HG02763 (cell line): ENCODE data around the gene RNF135.
"Not testable (repeated sequence)": the region's sequence is repeated elsewhere in the genome, so short reads cannot be mapped to it uniquely, and the experiment has no call there.

Experiments used
- ATAC-seq: cut with Tn5 transposase; IDR thresholded peaks from one replicate; pipeline ENCODE4 v1.9.1; 2021; ENCODE audit warnings: mild to moderate bottlenecking, moderate library complexity; ENCODE audit not compliant: unreplicated experiment

RNF135 gene

GRCh38 chr17:30970831-30971567, at the start of gene RNF135:
Gene RNF135 (plus strand): TSS chr17:30971039. CDS start chr17:30971074, 35 bp downstream.
- ATAC-seq: peak; percentile 60

DNA sequence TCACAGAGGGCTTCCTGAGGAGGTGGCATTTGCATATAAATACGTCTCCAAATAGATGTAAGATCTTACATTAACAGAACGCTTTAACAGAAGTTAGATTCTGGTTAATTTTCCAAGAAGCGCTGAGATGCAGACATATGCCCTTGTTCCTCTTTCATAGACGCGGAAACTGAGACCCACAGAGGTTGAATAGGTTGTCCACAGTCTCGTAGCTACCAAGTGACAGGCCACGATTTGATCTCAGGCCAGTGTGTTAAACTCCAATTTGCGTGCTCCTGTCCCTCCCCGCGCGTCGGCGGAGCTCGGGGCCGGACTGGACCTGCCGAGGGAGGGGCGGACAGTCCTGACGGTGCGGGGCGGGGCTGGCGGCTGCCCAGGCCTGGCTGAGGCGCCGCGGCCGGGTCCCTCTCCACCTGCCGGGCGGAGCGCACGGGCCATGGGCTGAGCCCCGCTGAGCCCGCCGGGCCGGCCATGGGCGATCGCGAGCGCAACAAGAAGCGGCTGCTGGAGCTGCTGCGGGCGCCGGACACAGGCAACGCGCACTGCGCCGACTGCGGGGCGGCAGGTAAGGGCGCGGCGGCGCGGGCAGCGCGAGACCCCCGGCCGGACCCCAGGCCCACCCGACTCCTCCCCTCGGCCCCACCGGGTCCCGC, 49.2 kb upstream of the RNF135 start, which contains the start of gene ADAP2:
Gene ADAP2, plus strand, starts transcription at position 402 of the 653 bp plus-strand sequence. Its CDS starts 70 bp downstream, at position 472.
- no peak for ATAC-seq

DNA sequence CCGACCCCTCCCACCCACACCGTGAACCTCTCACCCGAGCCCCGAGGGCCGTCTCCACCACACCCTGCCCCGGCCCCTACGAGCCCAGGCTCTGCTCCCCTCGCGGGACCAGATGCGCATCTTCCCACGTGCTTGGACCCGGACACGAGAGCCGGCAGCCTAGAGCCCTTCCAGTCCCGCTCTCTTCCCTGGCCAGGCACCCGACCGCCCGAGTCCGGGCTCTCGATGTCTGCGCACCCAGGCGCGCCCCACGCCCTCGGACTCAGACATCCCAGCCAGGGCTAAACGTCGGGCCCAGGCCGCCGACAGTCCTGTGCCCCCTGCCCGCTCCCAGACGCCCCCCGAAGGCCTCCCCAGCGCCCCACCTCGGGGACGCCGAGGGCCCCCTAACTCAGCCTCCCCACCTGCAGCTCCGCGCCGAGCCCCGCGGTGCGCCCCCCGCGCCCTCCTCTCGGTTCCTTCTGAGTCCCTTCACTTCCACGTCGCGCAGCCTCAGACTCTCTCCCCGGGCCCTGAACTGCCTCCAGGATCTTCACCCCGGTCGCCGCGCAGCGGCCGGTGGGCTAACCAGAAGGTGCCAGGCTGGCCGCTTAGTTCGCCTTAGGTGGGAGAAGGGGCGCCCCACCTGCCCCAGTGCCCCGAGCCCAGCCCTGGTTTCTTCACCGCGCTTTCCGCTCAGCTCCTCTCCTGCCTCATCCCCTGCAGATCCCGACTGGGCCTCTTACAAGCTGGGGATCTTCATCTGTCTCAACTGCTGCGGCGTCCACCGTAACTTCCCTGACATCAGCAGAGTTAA, 48.4 kb upstream of the RNF135 start:
- no peak for ATAC-seq

DNA sequence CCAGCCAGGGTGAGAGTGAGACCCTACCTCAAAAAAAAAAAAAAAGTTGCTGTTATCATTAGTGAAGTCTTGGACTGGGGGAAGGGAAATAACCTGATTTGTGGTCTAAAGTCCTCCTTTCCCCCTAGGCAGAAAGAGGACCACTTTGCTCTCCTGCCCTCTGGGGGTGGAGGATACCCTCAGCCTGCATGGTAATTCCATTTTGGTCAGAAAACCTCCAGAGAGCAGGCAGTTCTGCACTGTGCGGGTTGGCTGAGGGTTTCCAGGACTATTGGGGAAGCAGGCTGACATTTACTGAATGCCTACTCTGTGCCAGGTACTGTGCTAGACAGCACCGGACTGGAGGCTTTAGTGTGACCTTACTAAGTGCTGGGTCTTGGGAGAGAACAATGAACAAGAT, 46.5 kb upstream of the RNF135 start:
- no peak for ATAC-seq

DNA sequence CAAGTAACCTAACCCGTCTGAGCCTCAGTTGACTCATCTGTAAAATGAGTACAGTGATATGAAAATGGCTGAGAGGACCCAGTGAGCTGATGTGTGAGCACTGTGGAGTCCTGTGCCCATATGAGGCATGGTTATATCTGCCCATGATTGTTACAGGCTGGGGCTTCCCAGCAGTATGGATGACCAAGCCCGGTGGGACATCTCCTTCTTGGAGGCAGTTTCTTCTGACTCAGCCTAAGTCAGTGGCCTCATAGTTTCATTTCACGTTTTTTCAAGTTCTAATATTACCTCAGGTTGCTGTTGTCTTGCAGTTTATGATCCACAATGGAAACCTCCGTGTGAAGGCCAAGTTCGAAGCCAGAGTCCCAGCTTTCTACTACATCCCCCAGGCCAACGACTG, 44.3 kb upstream of the RNF135 start:
- ATAC-seq: no peak

DNA sequence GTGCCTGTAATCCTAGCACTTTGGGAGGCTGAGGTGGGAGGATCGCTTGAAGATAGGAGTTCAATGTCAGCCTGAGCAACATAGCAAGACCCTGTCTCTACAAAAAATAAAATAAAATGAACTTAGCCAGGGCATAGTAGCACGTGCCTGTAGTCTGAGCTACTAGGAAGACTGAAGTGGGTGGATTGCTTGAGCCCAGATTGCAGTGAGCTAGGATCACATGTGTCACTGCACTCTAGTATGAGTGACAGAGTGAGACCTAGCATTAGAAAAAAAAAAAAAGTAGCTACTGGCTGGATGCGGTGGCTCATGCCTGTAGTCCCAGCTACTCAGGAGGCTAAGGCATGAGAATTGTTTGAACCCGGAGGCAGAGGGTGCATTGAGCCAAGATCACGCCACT, 43.1 kb upstream of the RNF135 start:
- no peak for ATAC-seq

- no peak for ATAC-seq
Observed at GRCh38 chr17:30928584-30928983, 42.3 kb upstream of the RNF135 start.

DNA sequence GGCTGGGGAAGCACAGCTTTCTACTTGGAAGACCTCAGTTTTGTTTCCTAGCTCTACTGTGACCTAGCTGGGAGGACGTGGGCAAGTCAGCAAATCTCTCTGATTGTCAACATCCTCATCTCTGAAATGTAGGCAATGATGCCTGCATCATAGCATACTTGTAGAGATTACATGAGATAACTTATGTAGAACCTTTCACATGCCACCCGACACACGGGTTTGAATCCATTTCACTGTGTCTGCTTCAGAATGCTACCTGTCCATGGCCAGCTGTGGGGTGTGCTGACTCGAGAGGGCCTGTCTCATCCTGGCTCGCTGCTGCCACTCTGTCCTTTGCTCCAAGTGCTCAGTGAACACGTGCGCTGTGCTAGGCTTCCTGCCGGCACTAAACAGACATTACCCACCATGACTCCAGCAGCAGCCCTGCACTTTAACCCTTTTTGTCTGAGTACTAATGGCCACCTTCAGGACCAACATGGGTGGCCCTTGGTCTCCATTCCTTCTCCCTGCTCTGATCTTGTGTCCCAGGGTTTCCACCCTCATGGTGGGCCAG, 41.7 kb upstream of the RNF135 start:
- no peak for ATAC-seq

DNA sequence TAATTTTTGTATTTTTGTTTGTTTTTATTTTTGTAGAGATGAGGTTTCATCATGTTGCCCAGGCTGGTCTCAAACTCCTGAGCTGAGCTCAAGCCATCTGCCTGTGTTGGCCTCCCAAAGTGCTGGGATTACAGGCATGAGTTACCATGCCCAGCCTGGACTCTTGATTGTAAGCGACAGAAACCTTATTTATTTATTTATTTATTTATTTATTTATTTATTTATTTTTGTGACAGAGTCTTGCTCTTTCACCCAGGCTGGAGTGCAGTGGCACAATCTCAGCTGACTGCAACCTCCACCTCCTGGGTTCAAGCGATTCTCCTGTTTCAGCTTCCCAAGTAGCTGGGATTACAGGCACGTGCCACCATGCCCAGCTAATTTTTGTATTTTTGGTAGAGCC, 41.0 kb upstream of the RNF135 start:
- ATAC-seq: not testable (repeated sequence)

DNA sequence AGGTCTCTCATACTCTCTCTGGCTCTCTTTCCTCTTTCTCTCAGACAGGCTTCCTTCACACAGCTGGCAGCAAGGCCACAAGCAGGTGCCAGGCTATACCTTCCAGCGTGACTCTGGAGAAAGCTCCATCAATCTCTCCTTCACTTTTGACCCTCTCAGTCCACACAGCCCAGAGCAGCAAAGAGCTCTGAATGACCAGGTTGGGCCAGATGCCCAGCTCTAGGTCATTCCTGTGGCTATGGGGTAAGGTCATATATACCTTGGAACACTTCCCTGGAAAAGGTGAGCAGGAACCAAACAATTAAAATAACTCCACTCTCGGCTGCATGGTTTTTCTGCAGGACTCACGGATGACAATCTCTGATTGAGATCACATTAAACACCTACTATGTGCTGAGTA, 40.3 kb upstream of the RNF135 start:
- no peak for ATAC-seq

DNA sequence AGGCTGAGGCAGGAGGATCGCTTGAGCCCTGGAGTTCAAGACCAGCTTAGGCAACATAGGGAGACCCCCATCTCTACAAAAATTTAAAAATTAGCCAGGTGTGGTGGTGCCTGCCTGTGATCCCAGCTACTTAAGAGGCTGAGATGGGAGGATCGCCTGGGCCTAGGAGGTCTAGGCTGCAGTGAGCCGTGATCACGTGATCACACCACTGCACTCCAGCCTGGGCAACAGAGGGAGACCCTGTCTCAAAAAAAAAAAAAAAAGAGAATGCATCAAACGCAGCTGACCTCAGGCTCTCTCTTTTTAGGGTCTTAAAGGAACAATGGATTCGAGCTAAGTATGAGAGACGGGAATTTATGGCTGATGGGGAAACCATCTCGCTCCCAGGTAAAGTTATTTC, 39.3 kb upstream of the RNF135 start:
- ATAC-seq: not testable (repeated sequence)

DNA sequence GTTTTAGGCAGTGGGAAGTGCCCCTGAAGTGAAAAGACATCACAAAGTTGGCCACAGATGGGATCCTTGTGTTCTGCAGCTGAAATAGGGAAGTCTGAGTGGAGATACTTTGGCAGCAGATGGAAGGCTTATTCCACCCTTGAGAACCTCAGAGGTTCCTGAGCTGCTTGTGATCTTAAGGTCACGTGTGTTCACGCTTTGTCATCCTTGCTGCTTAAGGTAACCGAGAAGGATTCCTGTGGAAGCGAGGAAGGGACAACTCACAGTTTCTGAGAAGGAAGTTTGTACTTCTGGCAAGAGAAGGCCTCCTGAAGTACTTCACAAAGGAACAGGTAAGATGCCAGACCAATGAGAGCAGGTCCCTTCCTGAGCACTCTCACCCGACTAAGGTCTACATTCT, 36.9 kb upstream of the RNF135 start:
- no peak for ATAC-seq

DNA sequence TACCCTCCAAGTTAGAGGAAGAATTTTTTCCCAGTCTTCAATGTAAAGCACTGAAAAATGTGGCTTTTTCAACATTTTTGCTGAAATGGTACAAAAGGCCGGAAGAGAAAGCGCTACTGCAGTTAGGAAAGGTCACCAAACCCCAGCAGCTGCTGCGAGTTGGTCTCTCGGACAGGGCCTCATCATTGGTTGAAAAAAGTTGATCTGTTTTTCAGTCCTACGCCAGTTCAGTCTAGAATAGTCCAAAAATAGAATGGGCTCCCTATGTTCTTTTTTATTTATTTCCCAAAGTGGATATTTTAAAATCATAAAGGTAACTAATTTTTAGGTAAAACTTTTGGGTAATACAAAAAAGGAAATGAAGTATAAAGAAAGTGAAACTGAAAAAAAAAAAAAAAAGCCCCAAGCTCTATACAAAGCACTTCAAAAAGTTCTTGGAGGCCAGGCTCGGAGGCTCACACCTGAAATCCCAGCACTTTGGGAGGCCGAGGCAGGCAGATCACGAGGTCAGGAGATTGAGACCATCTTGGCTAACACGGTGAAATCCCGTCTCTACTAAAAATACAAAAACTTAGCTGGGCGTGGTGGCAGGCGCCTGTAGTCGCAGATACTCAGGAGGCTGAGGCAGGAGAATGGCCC, 31.7 kb upstream of the RNF135 start:
- ATAC-seq: no peak

- ATAC-seq: no peak
Observed at GRCh38 chr17:30942308-30943079, 28.3 kb upstream of the RNF135 start.

GRCh38 chr17:30947796-30948195, 23.0 kb upstream of the RNF135 start:
- no peak for ATAC-seq

DNA sequence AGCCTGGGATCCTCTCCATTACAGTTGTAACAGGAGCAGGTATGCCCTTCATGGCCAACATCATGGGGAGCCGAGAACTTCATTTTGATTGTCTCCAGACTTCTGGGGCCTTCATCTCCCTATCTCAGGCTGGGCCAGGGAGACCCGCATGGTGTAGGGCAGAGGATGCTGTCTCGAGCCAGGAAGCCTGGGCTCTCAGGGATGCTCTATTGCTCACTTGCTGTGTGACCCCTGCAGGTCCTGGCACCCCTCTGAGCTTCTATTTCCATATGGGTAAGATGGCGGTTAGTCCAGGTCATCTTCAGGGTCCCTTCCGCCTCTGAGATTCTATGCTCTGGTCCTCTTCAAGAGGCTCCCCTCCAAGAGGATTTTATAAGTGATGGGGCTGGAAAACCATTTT, 20.6 kb upstream of the RNF135 start:
- no peak for ATAC-seq

- no peak for ATAC-seq
Observed at GRCh38 chr17:30950669-30951399, 20.0 kb upstream of the RNF135 start.

DNA sequence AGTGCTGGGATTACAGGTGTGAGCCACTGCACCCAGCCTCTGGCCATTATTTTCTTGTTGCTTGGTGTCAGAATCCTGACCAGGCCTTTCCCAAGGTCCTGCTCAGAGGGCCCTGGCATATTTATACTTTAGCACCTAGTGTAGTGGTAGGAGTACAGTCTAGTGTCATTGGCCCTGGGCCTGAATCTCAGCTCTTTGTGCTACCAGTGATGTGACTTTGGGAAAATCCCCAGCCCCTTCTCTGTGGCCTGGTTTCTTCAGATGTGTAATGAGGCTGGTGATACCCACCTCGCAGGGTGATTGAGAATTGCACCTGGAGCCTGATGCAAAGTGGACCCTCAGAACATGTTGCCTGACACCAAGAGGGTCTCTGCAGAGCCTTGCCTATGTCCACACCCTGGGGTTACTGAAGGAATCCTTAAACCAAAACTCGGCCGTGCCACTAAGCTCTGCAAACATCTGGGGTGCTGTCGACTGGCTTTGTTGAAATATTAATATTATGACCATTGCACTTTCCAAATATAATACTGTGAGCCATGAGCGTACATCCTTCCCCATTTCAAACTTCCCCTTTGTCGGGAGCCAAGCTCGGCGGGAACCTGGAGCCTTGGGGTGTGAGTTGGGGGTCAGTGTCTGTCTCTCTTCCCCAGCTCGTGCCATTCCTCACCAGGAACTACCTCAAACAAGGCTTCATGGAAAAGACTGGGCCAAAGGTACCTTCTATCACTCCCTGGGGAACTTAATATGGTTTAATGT, 18.0 kb upstream of the RNF135 start:
- ATAC-seq: no peak
